Activated CD4-positive, CD25-positive, alpha-beta regulatory T cell treated with anti-CD3 and anti-CD28 coated beads, Interleukin-2, amount 50 U/mL, for 24 hours (primary cell): ENCODE measurements around the gene PHACTR3.

Experiments used
- ATAC-seq, 2 donors: fragments of 150-1000 bp; cut with Tn5 transposase; one replicate each; pipeline ENCODE4 v1.10.0; 2021; ENCODE audit warnings: mild to moderate bottlenecking in 1 of 2, moderate library complexity in 1 of 2

PHACTR3 gene

GRCh38 chr20:59673288-59673997 is 69.1 kb downstream of the PHACTR3 start:
- no peak for ATAC-seq

- ATAC-seq = no peak
These were observed 69.7 kb downstream of the PHACTR3 start for GRCh38 chr20:59673998-59674445.

- no peak for ATAC-seq
These were observed 71.9 kb downstream of the PHACTR3 start for GRCh38 chr20:59676126-59676850.

GRCh38 chr20:59676851-59677182 is 72.5 kb downstream of the PHACTR3 start:
- ATAC-seq = no peak

- ATAC-seq = no peak
These were observed 73.2 kb downstream of the PHACTR3 start for GRCh38 chr20:59677586-59677985.

GRCh38 chr20:59678288-59678687 is 73.9 kb downstream of the PHACTR3 start:
- no peak for ATAC-seq

- no peak for ATAC-seq
These were observed 74.6 kb downstream of the PHACTR3 start for GRCh38 chr20:59678951-59679350.

DNA sequence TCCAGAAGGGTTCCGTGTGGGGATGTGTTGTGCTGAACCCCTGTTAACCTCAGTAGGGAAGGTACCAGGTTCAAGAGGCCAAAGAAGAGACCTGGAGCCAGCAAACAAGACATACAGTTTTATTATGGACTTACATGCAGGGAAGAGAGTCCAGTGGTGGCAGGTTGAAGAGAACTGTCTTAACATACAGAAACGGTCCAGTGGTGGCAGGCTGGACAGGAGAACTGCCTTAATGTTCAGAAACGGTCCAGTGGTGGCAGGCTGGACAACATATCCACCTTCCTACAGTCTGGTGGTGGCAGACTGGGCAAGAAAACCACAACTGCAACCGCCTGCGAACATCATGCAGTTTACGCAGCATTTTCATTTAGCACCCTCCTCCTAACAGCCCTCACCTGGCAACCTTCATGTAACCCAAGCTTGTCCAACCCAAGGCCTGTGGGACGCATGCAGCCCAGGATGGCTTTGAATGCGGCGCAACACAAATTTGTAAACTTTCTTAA is 75.9 kb downstream of the PHACTR3 start:
- no peak for ATAC-seq

GRCh38 chr20:59680852-59681251 is 76.5 kb downstream of the PHACTR3 start:
- ATAC-seq = no peak

GRCh38 chr20:59682603-59683002 is 78.3 kb downstream of the PHACTR3 start:
- ATAC-seq = no peak

GRCh38 chr20:59683181-59683580 is 78.8 kb downstream of the PHACTR3 start:
- ATAC-seq = no peak

DNA sequence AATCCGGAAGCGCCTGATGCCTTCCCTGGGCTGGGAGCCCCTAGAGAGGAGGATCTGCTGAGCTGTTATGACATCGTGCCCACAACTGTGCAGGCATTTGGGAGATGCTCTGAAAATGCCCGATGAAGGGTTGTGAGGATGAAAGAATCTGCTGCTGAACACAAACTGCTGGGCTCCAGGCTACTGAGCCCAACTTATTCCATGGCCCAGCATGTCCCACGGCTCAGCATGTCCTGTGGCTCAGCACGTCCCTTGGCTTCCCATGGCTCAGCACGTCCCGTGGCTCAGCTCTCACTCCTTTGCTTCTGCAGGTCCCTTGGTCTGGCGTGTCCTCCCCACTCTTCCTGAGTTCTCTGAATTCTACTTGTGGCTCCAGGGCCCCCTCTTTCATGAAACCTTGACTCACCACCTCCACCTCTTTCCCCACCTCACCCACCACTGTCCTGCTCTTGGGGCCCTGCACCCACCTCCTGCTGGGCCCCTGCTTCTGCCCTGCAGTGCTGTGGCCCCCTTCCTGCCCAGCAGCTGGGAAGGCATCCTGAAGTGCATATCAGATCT is 80.4 kb downstream of the PHACTR3 start:
- ATAC-seq = no peak

GRCh38 chr20:59686404-59687346 is 82.3 kb downstream of the PHACTR3 start:
- no peak for ATAC-seq

- no peak for ATAC-seq
These were observed 84.0 kb downstream of the PHACTR3 start for GRCh38 chr20:59688356-59688755.

DNA sequence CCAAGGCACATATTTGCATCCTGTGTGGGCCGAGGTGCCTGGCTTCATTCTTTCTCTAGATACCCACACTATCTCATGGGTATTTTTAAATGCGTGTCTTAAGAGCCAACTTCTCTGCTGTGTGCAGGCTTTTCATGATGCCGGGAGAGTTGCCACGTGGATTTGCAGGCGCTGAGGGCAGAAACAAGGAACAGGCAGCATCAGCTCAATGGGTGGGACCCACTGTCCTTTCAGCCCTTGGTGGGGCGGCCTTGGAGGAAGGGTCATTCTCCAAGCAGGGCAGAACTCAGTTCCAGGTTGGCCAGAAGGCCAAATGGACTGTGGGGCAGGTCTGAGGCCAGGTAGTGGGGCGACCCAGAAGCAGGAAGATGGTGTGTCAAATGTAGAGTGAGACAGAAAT is 84.7 kb downstream of the PHACTR3 start:
- ATAC-seq = no peak

GRCh38 chr20:59690101-59690500 is 85.8 kb downstream of the PHACTR3 start:
- ATAC-seq = no peak

DNA sequence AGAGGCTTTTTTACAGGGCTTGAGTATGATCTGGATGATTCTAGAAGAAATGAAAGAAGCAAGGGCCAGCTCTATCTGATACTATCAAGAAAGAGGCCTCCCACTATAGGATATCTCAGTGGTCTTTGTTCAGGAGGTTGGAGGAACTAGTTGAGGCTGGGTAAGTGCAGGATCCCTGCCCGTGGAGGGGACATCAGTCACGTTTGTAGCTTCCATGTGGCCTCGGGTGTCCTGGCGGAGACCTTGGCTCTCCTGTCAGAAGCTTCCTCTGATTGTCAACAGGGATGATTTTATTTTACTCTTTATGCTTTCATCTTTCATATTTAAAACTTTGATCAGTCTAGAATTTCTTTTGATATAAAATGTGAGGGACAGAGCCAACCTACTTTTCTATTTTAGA is 86.6 kb downstream of the PHACTR3 start:
- no peak for ATAC-seq

DNA sequence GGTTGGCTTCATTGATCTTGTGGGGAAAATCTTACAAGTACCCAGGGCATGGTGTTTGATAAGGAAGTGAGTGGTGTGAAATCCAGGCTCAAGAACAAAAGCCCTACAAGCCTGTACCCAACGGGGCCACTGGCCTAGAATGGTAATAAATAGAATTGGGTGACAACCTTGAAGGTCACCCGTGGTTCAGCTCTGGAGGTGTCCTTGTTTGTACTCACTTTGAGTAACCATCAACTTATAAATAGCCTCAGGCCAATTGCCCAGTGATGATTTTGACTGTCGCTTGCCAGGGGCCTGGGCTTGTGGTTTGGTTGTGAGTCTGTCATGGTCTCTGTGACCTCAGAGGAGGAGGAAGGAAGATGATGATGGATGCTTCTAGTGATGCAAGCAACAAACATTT is 87.8 kb downstream of the PHACTR3 start:
- ATAC-seq = no peak

DNA sequence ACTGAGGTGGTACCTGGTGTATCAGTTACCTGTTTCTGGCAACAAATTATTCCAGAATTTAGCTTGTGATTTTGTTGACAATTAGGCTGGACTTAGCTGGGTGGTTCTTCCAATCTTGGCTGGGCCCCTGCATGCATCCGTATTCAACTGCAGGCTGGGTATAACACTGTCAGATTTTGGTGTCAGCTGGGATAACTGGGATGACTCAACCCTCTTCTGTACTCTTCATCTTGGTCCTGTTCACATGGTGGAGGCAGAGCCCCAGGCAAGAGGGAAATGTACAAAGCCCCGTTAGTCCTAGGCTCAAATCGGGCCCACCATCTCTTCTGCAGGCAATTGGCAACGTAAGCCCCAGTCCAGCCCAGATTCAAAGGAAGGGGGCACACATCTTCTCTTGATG is 89.2 kb downstream of the PHACTR3 start:
- no peak for ATAC-seq

- ATAC-seq = no peak
These were observed 92.1 kb downstream of the PHACTR3 start for GRCh38 chr20:59696476-59696875.

- ATAC-seq = no peak
These were observed 92.7 kb downstream of the PHACTR3 start for GRCh38 chr20:59697068-59697467.

- ATAC-seq = no peak
These were observed 94.3 kb downstream of the PHACTR3 start for GRCh38 chr20:59698598-59698997.

GRCh38 chr20:59701236-59701635 is 96.9 kb downstream of the PHACTR3 start:
- no peak for ATAC-seq
